ENCODE results near the gene KRT71.
"Not testable (repeated sequence)": the region's sequence is repeated elsewhere in the genome, so short reads cannot be mapped to it uniquely, and the experiment has no call there.

The KRT71 gene

DNA sequence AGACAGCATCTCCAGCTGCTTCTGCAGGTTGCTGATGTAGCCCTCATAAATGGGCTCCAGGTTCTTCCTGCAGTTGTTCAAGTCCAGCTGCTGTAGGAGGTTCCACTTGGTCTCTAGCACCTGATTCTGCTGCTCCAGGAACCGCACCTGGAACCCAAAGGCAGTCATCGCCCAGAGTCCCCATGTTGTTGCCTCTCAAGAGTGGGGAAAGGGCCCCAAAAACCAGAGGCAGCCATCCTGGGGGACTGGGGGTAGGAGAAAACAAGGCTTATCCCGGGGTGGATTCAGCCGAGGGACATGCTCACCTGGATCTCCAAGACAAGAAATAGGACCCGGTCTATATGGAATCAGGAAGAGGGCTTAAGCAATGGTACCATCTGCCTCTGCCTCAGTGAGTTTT, 46.0 kb upstream of the KRT71 start:
- TF ChIP-seq, protein P1, sequence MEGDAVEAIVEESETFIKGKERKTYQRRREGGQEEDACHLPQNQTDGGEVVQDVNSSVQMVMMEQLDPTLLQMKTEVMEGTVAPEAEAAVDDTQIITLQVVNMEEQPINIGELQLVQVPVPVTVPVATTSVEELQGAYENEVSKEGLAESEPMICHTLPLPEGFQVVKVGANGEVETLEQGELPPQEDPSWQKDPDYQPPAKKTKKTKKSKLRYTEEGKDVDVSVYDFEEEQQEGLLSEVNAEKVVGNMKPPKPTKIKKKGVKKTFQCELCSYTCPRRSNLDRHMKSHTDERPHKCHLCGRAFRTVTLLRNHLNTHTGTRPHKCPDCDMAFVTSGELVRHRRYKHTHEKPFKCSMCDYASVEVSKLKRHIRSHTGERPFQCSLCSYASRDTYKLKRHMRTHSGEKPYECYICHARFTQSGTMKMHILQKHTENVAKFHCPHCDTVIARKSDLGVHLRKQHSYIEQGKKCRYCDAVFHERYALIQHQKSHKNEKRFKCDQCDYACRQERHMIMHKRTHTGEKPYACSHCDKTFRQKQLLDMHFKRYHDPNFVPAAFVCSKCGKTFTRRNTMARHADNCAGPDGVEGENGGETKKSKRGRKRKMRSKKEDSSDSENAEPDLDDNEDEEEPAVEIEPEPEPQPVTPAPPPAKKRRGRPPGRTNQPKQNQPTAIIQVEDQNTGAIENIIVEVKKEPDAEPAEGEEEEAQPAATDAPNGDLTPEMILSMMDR (IDR thresholded peaks at IDR 0.05): no peak
- Mint-ChIP-seq H3K4me3 (no peak overlapping the region), H3K36me3 (ENCODE audit: low read depth) (no peaks in the 10 kb centered on the region), H3K4me1 (peaks cover 12% of the 10 kb centered on the region), H3K27ac (no peak overlapping the region), H3K27me3 (ENCODE audit: low read depth, poor library complexity) (peaks cover 7% of the 10 kb centered on the region), H3K9me3 (no peaks in the 10 kb centered on the region)
- DNase-seq: no peak

GRCh38 chr12:52594237-52594636, 41.3 kb upstream of the KRT71 start:
- not testable (repeated sequence) for H3K4me1 Mint-ChIP-seq; H3K4me3 Mint-ChIP-seq; DNase-seq; H3K27me3 Mint-ChIP-seq (ENCODE audit: low read depth, poor library complexity); H3K27ac Mint-ChIP-seq; H3K36me3 Mint-ChIP-seq (ENCODE audit: low read depth)
- H3K9me3 Mint-ChIP-seq: peaks cover 19% of the 10 kb centered on the region

DNA sequence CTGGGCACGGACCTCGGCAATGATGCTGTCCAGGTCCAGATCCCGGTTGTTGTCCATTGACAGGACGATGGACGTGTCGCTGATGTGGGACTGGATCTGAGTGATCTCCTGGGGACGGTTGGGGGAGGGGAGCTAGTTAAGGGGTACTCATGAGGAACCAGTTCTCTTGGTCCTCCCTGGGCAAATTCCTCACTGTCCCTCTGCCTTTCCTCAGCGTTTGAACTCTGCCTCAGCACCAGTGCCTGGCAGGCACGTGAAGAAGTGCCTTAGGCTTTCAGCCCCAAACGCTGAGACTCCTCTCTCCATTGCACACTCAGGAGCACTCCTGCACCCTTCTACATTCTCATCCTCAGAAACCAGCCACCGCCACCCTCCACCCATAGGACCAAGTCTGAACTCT, 38.6 kb upstream of the KRT71 start:
- Mint-ChIP-seq H3K9me3 (peaks cover 19% of the 10 kb centered on the region), H3K27me3 (ENCODE audit: low read depth, poor library complexity) (peaks cover 5% of the 10 kb centered on the region), H3K4me1 (no peaks in the 10 kb centered on the region), H3K36me3 (ENCODE audit: low read depth) (peaks cover 4% of the 10 kb centered on the region), H3K27ac (no peak overlapping the region), H3K4me3 (no peak overlapping the region)
- TF ChIP-seq, protein P1 (IDR thresholded peaks at IDR 0.05): no peak
- no peak for DNase-seq

DNA sequence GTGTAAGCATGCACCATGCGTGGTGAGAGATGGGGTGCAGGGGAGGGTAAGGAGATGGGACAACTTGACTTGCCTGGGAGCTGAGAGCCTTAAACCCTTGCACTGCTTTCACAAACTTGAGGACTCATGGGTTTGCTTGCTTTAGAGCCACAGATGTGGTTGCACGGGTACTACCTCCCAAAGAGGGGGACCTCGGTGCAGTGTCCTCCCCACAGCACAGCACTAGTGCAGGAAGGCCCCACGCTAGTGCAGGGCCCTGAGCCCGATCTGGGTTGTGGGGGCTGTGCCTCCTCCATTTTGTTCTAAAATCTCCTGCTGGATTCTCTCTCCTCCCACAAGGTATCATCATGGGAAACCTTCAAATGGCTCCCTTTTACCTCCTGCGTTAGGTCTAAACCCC, 37.1 kb upstream of the KRT71 start:
- TF ChIP-seq, protein P1 (IDR thresholded peaks at IDR 0.05): no peak
- Mint-ChIP-seq H3K4me3 (no peak overlapping the region), H3K27ac (no peak overlapping the region), H3K36me3 (ENCODE audit: low read depth) (peaks cover 4% of the 10 kb centered on the region), H3K4me1 (no peaks in the 10 kb centered on the region), H3K27me3 (ENCODE audit: low read depth, poor library complexity) (peaks cover 8% of the 10 kb centered on the region), H3K9me3 (peaks cover 19% of the 10 kb centered on the region)
- no peak for DNase-seq

DNA sequence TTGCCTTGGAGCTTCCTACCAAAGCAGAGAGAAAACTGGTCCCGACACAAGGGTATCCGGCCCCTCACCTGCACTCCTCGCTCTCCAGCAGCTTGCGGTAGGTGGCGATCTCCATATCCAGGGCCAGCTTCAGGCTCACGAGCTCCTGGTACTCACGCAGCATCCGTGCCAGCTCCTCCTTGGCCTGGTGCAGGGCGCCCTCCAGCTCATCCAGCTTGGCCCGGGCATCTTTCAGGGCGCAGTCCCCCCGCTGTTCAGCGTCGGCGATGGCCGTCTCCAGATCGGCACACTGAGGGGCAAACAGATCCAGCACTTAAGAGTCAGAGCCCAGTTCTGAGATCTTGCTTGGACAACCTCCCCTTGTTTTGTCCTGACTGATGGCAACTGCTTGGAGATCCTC, 34.6 kb upstream of the KRT71 start:
- peaks cover 4% of the 10 kb centered on the region for H3K36me3 Mint-ChIP-seq (ENCODE audit: low read depth)
- peaks cover 8% of the 10 kb centered on the region for H3K4me1 Mint-ChIP-seq
- peaks cover 11% of the 10 kb centered on the region for H3K27me3 Mint-ChIP-seq (ENCODE audit: low read depth, poor library complexity)
- no peak for DNase-seq
- H3K9me3 Mint-ChIP-seq: peaks cover 19% of the 10 kb centered on the region
- TF ChIP-seq, protein P1 (IDR thresholded peaks at IDR 0.05): no peak
- H3K27ac Mint-ChIP-seq: no peak overlapping the region
- no peak overlapping the region for H3K4me3 Mint-ChIP-seq

GRCh38 chr12:52585946-52586345, 33.0 kb upstream of the KRT71 start:
- TF ChIP-seq, protein P1 (IDR thresholded peaks at IDR 0.05): no peak
- peaks cover 11% of the 10 kb centered on the region for H3K27me3 Mint-ChIP-seq (ENCODE audit: low read depth, poor library complexity)
- H3K4me1 Mint-ChIP-seq: peaks cover 14% of the 10 kb centered on the region
- no peaks in the 10 kb centered on the region for H3K36me3 Mint-ChIP-seq (ENCODE audit: low read depth)
- peaks cover 7% of the 10 kb centered on the region for H3K9me3 Mint-ChIP-seq
- no peak for DNase-seq
- no peak overlapping the region for H3K27ac Mint-ChIP-seq
- no peak overlapping the region for H3K4me3 Mint-ChIP-seq

Measured in nephron progenitor cell (in vitro differentiated cells).